H9 (cell line): ENCODE results near the gene DENND1A. TPM values are rescaled to one million over a fixed set of nuclear protein-coding genes. Genes with fewer than 3 reads are reported as not detected.

Experiments used
- DNase-seq: peaks from one replicate; pipeline ENCODE4 v3.0.0-alpha.2; 2017
- H2AFZ ChIP-seq: one replicate; pipeline ENCODE4 v1.6.1; 2013; ENCODE audit warnings: mild to moderate bottlenecking, low read length, control low read depth, moderate library complexity
- H2AK5ac ChIP-seq: 2 replicates; pipeline ENCODE4 v1.6.1; 2013; ENCODE audit warnings: low read length, control low read depth, mixed read lengths; ENCODE audit not compliant: insufficient read length
- H2BK120ac ChIP-seq: one replicate; pipeline ENCODE4 v1.6.1; 2013; ENCODE audit warnings: low read depth, mild to moderate bottlenecking, low read length, control low read depth, inconsistent platforms; ENCODE audit not compliant: poor library complexity, severe bottlenecking
- H2BK12ac ChIP-seq: 2 replicates; pipeline ENCODE4 v1.6.1; 2013; ENCODE audit warnings: low read length, control low read depth, mixed read lengths, low read depth; ENCODE audit not compliant: insufficient read length
- H2BK15ac ChIP-seq: 2 replicates; pipeline ENCODE4 v1.6.1; 2013; ENCODE audit warnings: low read depth, low read length, control low read depth
- H2BK20ac ChIP-seq: one replicate; pipeline ENCODE4 v1.6.1; 2013; ENCODE audit warnings: low read depth, mild to moderate bottlenecking, low read length, control low read depth, inconsistent platforms; ENCODE audit not compliant: poor library complexity, severe bottlenecking
- H2BK5ac ChIP-seq: 2 replicates; pipeline ENCODE4 v1.6.1; 2013; ENCODE audit warnings: low read length, control low read depth, mixed read lengths; ENCODE audit not compliant: insufficient read length
- H3K14ac ChIP-seq: 2 replicates; pipeline ENCODE4 v1.6.1; 2013; ENCODE audit warnings: low read length, control low read depth; ENCODE audit not compliant: insufficient read depth
- H3K18ac ChIP-seq: 2 replicates; pipeline ENCODE4 v1.6.1; 2013; ENCODE audit warnings: low read depth, mild to moderate bottlenecking, mixed read lengths, low read length, control low read depth; ENCODE audit not compliant: insufficient read length
- H3K23ac ChIP-seq: 2 replicates; pipeline ENCODE4 v1.6.1; 2013; ENCODE audit warnings: low read length, control low read depth, mixed read lengths, low read depth; ENCODE audit not compliant: insufficient read length
- H3K23me2 ChIP-seq: 2 replicates; pipeline ENCODE4 v1.6.1; 2013; ENCODE audit warnings: low read depth, mild to moderate bottlenecking, mixed read lengths, low read length, control low read depth; ENCODE audit not compliant: insufficient read length, poor library complexity, severe bottlenecking
- H3K27ac ChIP-seq: 2 replicates; pipeline ENCODE4 v1.5.1; 2013; ENCODE audit warnings: low read length, control low read depth, mixed read lengths, low read depth; ENCODE audit not compliant: insufficient read length
- H3K27me3 ChIP-seq: 2 replicates; pipeline ENCODE4 v1.6.1; 2013; ENCODE audit warnings: low read length, control low read depth, inconsistent platforms; ENCODE audit not compliant: insufficient read depth
- H3K4ac ChIP-seq: 2 replicates; pipeline ENCODE4 v1.6.1; 2013; ENCODE audit warnings: low read depth, mild to moderate bottlenecking, control low read depth, inconsistent platforms, low read length, moderate library complexity
- H3K4me1 ChIP-seq: 2 replicates; pipeline ENCODE4 v1.6.1; 2013; ENCODE audit warnings: low read length, control low read depth, inconsistent platforms; ENCODE audit not compliant: insufficient read depth
- H3K4me2 ChIP-seq: 2 replicates; pipeline ENCODE4 v1.6.1; 2013; ENCODE audit warnings: low read length, control low read depth, mixed read lengths; ENCODE audit not compliant: insufficient read length, insufficient read depth
- H3K56ac ChIP-seq: 2 replicates; pipeline ENCODE4 v1.6.1; 2013; ENCODE audit warnings: low read depth, mild to moderate bottlenecking, mixed read lengths, low read length, control low read depth; ENCODE audit not compliant: insufficient read length
- H3K79me1 ChIP-seq: 2 replicates; pipeline ENCODE4 v1.6.1; 2013; ENCODE audit warnings: low read depth, mild to moderate bottlenecking, moderate library complexity, low read length, control low read depth, inconsistent platforms; ENCODE audit not compliant: insufficient read depth, poor library complexity, severe bottlenecking
- H3K79me2 ChIP-seq: 2 replicates; pipeline ENCODE4 v1.6.1; 2013; ENCODE audit warnings: low read length, control low read depth, inconsistent platforms; ENCODE audit not compliant: insufficient read depth
- H3K9ac ChIP-seq: 2 replicates; pipeline ENCODE4 v1.6.1; 2013; ENCODE audit warnings: low read length, control low read depth, mixed read lengths; ENCODE audit not compliant: insufficient read length; ENCODE audit errors: extremely low read depth
- H3K9me3 ChIP-seq: one replicate; pipeline ENCODE4 v1.6.1; 2013; ENCODE audit warnings: low read depth, low read length, inconsistent platforms; ENCODE audit not compliant: control insufficient read depth
- H3T11ph ChIP-seq: one replicate; pipeline ENCODE4 v1.6.1; 2013; ENCODE audit warnings: mild to moderate bottlenecking, low read length, control low read depth, inconsistent platforms
- H4K20me1 ChIP-seq: one replicate; pipeline ENCODE4 v1.6.1; 2013; ENCODE audit not compliant: control insufficient read depth, insufficient read length, insufficient read depth
- H4K5ac ChIP-seq: 2 replicates; pipeline ENCODE4 v1.6.1; 2013; ENCODE audit warnings: low read depth, mild to moderate bottlenecking, mixed read lengths, low read length, control low read depth; ENCODE audit not compliant: insufficient read length
- H4K8ac ChIP-seq: replicated peaks from 2 replicates; pipeline ENCODE4 v1.6.1; 2013; ENCODE audit warnings: low read length, control low read depth, mixed read lengths, low read depth; ENCODE audit not compliant: insufficient read length
- H4K91ac ChIP-seq: 2 replicates; pipeline ENCODE4 v1.6.1; 2013; ENCODE audit warnings: low read depth, mild to moderate bottlenecking, moderate library complexity, mixed read lengths, low read length, control low read depth; ENCODE audit not compliant: insufficient read length
- H3K27ac Mint-ChIP-seq, 3 experiments: 2 replicates in 2 of 3; 3 replicates in 1 of 3; pipeline ENCODE4 v1.8.0; 2020 to 2021; ENCODE audit warnings: mixed read lengths in 3 of 3, mild to moderate bottlenecking in 1 of 3, moderate library complexity in 1 of 3
- H3K27me3 Mint-ChIP-seq: 2 replicates; pipeline ENCODE4 v1.8.0; 2021; ENCODE audit warnings: low read depth, mild to moderate bottlenecking, moderate library complexity, mixed read lengths
- H3K36me3 Mint-ChIP-seq, 3 experiments: 2 replicates in 2 of 3; 3 replicates in 1 of 3; pipeline ENCODE4 v1.8.0; 2020 to 2021; ENCODE audit warnings: low read depth in 3 of 3, mixed read lengths in 3 of 3; ENCODE audit not compliant: insufficient read depth in 1 of 3
- H3K4me1 Mint-ChIP-seq, 2 experiments: 2 replicates each; pipeline ENCODE4 v1.8.0; 2020; ENCODE audit warnings: mixed read lengths in 2 of 2
- H3K4me3 Mint-ChIP-seq, 2 experiments: 2 replicates in 1 of 2; 3 replicates in 1 of 2; pipeline ENCODE4 v1.8.0; 2020 to 2021; ENCODE audit warnings: mild to moderate bottlenecking in 2 of 2, mixed read lengths in 2 of 2, moderate library complexity in 1 of 2
- H3K9me3 Mint-ChIP-seq, 2 experiments: 2 replicates in 1 of 2; 3 replicates in 1 of 2; pipeline ENCODE4 v1.8.0; 2020; ENCODE audit warnings: mild to moderate bottlenecking in 2 of 2, mixed read lengths in 2 of 2, moderate library complexity in 1 of 2
- WGBS: extraction: QIAGEN DNeasy Blood & Tissue Kit; methylation state at CpG from one replicate; pipeline ENCODE4 v1.1.7; 2013; ENCODE audit warnings: missing lambda C conversion rate, low lambda C conversion rate, mixed read lengths; ENCODE audit not compliant: insufficient read length; ENCODE audit errors: extremely low coverage; 5-methylcytosine and 5-hydroxymethylcytosine counted together
- total RNA-seq: library from RNA; stranded (reverse); gene quantifications from 2 replicates; pipeline ENCODE4 v1.2.1, GENCODE V29; 2021
- TF ChIP-seq, protein P1 (sequence below): fragments of 200-600 bp; sonication (generic); conservative IDR thresholded peaks from 3 replicates; pipeline ENCODE4 v1.8.0; 2021; ENCODE audit warnings: antibody characterized with exemption, mild to moderate bottlenecking

Gene DENND1A
- total RNA-seq, 1 experiment from 2014 or later: 20.4 TPM

DNA sequence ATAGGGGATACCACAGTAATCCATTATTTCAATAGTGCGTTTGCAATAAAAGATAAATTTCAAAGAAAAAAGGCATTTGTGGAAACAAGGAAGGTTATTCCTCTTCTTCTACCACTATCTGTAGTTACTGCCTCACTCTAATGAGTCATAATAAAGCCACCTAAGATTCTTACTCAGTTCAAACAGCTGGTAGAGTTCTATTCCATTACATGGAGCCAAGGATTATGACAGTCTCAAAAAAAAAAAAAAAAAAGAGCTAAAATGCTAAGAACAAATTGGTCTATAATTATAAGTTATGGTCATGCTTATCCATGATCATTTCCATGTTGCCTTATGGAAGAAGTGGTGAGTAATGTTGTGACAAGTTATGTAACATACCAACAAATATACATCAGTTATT lies 46.3 kb downstream of the DENND1A start:
- Histone ChIP-seq H3K9ac (no peak overlapping the region), H3K4me1 (no peaks in the 10 kb centered on the region; the same call in 1 of the 2 replicates), H2BK120ac (no peak overlapping the region), H2BK20ac (no peak overlapping the region), H3K79me1 (no peaks in the 10 kb centered on the region), H4K8ac (no peak overlapping the region), H3K4me2 (no peak overlapping the region), H3K23me2 (no peaks in the 10 kb centered on the region), H3T11ph (no peak overlapping the region), H2AK5ac (no peak overlapping the region), H2BK12ac (no peak overlapping the region), H2BK15ac (no peak overlapping the region), H4K5ac (no peak overlapping the region), H3K4ac (no peak overlapping the region), H3K27me3 (no peaks in the 10 kb centered on the region), H3K23ac (no peak overlapping the region), H3K18ac (no peak overlapping the region), H3K9me3 (peaks cover 8% of the 10 kb centered on the region), H3K56ac (no peak overlapping the region), H3K27ac (no peak overlapping the region), H3K79me2 (no peaks in the 10 kb centered on the region; the same call in 1 of the 2 replicates), H4K20me1 (no peaks in the 10 kb centered on the region), H2AFZ (no peak overlapping the region), H4K91ac (no peak overlapping the region), H2BK5ac (no peak overlapping the region), H3K14ac (no peak overlapping the region)
- Mint-ChIP-seq H3K4me1 (peaks cover 8 to 15% of the 10 kb centered on the region in 2 experiments), H3K9me3 (peaks cover 10 to 15% of the 10 kb centered on the region in 2 experiments), H3K27me3 (peaks cover 3% of the 10 kb centered on the region; the same call in 1 of the 2 replicates), H3K27ac (no peak overlapping the region), H3K4me3 (no peak overlapping the region), H3K36me3 (peaks cover 13 to 16% (median 16%) of the 10 kb centered on the region in 3 experiments)
- no peak for DNase-seq
- WGBS: no CpG with 5 or more reads among the region's 1 CpG
- TF ChIP-seq, protein P1, sequence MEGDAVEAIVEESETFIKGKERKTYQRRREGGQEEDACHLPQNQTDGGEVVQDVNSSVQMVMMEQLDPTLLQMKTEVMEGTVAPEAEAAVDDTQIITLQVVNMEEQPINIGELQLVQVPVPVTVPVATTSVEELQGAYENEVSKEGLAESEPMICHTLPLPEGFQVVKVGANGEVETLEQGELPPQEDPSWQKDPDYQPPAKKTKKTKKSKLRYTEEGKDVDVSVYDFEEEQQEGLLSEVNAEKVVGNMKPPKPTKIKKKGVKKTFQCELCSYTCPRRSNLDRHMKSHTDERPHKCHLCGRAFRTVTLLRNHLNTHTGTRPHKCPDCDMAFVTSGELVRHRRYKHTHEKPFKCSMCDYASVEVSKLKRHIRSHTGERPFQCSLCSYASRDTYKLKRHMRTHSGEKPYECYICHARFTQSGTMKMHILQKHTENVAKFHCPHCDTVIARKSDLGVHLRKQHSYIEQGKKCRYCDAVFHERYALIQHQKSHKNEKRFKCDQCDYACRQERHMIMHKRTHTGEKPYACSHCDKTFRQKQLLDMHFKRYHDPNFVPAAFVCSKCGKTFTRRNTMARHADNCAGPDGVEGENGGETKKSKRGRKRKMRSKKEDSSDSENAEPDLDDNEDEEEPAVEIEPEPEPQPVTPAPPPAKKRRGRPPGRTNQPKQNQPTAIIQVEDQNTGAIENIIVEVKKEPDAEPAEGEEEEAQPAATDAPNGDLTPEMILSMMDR: no peak
